OCI-LY1 (cell line): ENCODE results near the gene GLRA2.

Source experiments
- CTCF ChIP-seq: fragments of 200-600 bp; sonication (generic), shearing (Covaris generic); IDR thresholded peaks from 2 replicates; pipeline ENCODE4 v1.5.1; 2017; ENCODE audit warnings: mild to moderate bottlenecking, antibody characterized with exemption, low read length, moderate library complexity, mixed read lengths
- EZH2 ChIP-seq: fragments of 200-600 bp; sonication (generic), shearing (Covaris generic); IDR thresholded peaks from 2 replicates; pipeline ENCODE4 v1.8.0; 2017; ENCODE audit warnings: borderline replicate concordance, mixed run types, mild to moderate bottlenecking, antibody characterized with exemption, low read length, moderate library complexity, mixed read lengths

GRCh38 chrX:14779580-14779979 lies 250.2 kb downstream of the GLRA2 start:
- no peak for TF ChIP-seq EZH2
- no peak for TF ChIP-seq CTCF
